ENCODE results near the gene DDA1. TPM values are rescaled to one million over a fixed set of nuclear protein-coding genes. Genes with fewer than 3 reads are reported as not detected.

Gene DDA1
- total and polyA plus RNA-seq, 2 of the 13 experiments (the other 11 are each of a cell fraction or from before 2014, with no cell fraction given), result 24.5 to 26.0 TPM

- TF ChIP-seq PAWR (CRISPR knock-in tag; IDR thresholded peaks at IDR 0.05; ENCODE audit: borderline replicate concordance) (0 out of 2 replicates have a peak, but pooled peaks have one; percentile 43), RCOR2 (CRISPR knock-in tag; IDR thresholded peaks at IDR 0.05) (no peak), ZNF710 (CRISPR knock-in tag; IDR thresholded peaks at IDR 0.05; ENCODE audit: borderline replicate concordance) (peak; percentile 40; the same call in 1 of the 2 replicates), NR2F6 (IDR thresholded peaks at IDR 0.05) (no peak; the same call in 1 of the 2 replicates), NR2F6 (CRISPR knock-in tag; IDR thresholded peaks at IDR 0.05) (0 out of 2 replicates have a peak, but pooled peaks have one; percentile 21), TRIM22 (IDR thresholded peaks at IDR 0.05) (no peak), ZHX2 (IDR thresholded peaks at IDR 0.05; ENCODE audit: low read depth) (peak; percentile 94), ZHX2 (CRISPR knock-in tag; IDR thresholded peaks at IDR 0.05; ENCODE audit: borderline replicate concordance) (no peak), REPIN1 (CRISPR knock-in tag; IDR thresholded peaks at IDR 0.05; ENCODE audit: borderline replicate concordance, low read depth) (peak; percentile 91), TMF1 (CRISPR knock-in tag; IDR thresholded peaks at IDR 0.05; ENCODE audit: low read depth) (peak; percentile 27; the same call in 1 of the 2 replicates), HNRNPLL (IDR thresholded peaks at IDR 0.05; ENCODE audit: low read depth, low read length, poor library complexity, severe bottlenecking) (peak; percentile 73), TGIF2 (CRISPR knock-in tag; IDR thresholded peaks at IDR 0.05) (peak; percentile 85), ZNF160 (CRISPR knock-in tag; IDR thresholded peaks at IDR 0.05) (0 out of 2 replicates have a peak, but pooled peaks have one; percentile 8), ZNF605 (CRISPR knock-in tag; IDR thresholded peaks at IDR 0.05) (peak; percentile 88), NAIF1 (CRISPR knock-in tag; IDR thresholded peaks at IDR 0.05; ENCODE audit: borderline replicate concordance) (no peak; the same call in 1 of the 2 replicates), ZSCAN31 (CRISPR knock-in tag; IDR thresholded peaks at IDR 0.05; ENCODE audit: low read depth) (peak; percentile 85; the same call in 1 of the 2 replicates), PHF20 (CRISPR knock-in tag; IDR thresholded peaks at IDR 0.05) (peak; percentile 80), CCDC6 (CRISPR knock-in tag; IDR thresholded peaks at IDR 0.05) (peak; percentile 83), ZSCAN30 (CRISPR knock-in tag; IDR thresholded peaks at IDR 0.05) (no peak), ZNF329 (CRISPR knock-in tag; IDR thresholded peaks at IDR 0.05; ENCODE audit: low read depth) (no peak), ZNF451 (CRISPR knock-in tag; IDR thresholded peaks at IDR 0.05) (peak; percentile 10)
Measured at GRCh38 chr19:17336872-17337674, 27.7 kb downstream of the DDA1 start, which contains the start of gene GTPBP3 (continued).
